ENCODE measurements around the gene ACP4.

The ACP4 gene

GRCh38 chr19:50793558-50794065 is 3.4 kb downstream of the ACP4 start:
- Histone ChIP-seq H3K4me1 (ENCODE audit: control insufficient read depth, insufficient read depth, low read length) (no peaks in the 10 kb centered on the region), H3K4me2 (ENCODE audit: low read length) (no peak overlapping the region), H3K9ac (ENCODE audit: low read depth, low read length) (no peak overlapping the region), H3K27me3 (ENCODE audit: control insufficient read depth, insufficient read depth, low read length) (no peaks in the 10 kb centered on the region), H3K36me3 (ENCODE audit: insufficient read depth, low read length) (peaks cover 24% of the 10 kb centered on the region), H3K9me3 (replicated peaks; ENCODE audit: low read length) (no peaks in the 10 kb centered on the region), H3K4me3 (ENCODE audit: low read length) (no peak overlapping the region)

- Histone ChIP-seq H3K4me2 (ENCODE audit: low read length) (no peak overlapping the region), H3K27me3 (ENCODE audit: control insufficient read depth, insufficient read depth, low read length) (no peaks in the 10 kb centered on the region), H3K4me1 (ENCODE audit: control insufficient read depth, insufficient read depth, low read length) (no peaks in the 10 kb centered on the region), H3K4me3 (ENCODE audit: low read length) (no peak overlapping the region), H3K9ac (ENCODE audit: low read depth, low read length) (no peak overlapping the region), H3K9me3 (replicated peaks; ENCODE audit: low read length) (no peaks in the 10 kb centered on the region), H3K36me3 (ENCODE audit: insufficient read depth, low read length) (peaks cover 30% of the 10 kb centered on the region)
Measured at GRCh38 chr19:50794074-50794875, 4.1 kb downstream of the ACP4 start.

GRCh38 chr19:50794876-50795663 is 4.9 kb downstream of the ACP4 start:
- Histone ChIP-seq H3K36me3 (ENCODE audit: insufficient read depth, low read length) (peaks cover 36% of the 10 kb centered on the region), H3K27me3 (ENCODE audit: control insufficient read depth, insufficient read depth, low read length) (no peaks in the 10 kb centered on the region), H3K4me2 (ENCODE audit: low read length) (no peak overlapping the region), H3K4me1 (ENCODE audit: control insufficient read depth, insufficient read depth, low read length) (no peaks in the 10 kb centered on the region), H3K9ac (ENCODE audit: low read depth, low read length) (no peak overlapping the region), H3K4me3 (ENCODE audit: low read length) (no peak overlapping the region), H3K9me3 (replicated peaks; ENCODE audit: low read length) (no peaks in the 10 kb centered on the region)

DNA sequence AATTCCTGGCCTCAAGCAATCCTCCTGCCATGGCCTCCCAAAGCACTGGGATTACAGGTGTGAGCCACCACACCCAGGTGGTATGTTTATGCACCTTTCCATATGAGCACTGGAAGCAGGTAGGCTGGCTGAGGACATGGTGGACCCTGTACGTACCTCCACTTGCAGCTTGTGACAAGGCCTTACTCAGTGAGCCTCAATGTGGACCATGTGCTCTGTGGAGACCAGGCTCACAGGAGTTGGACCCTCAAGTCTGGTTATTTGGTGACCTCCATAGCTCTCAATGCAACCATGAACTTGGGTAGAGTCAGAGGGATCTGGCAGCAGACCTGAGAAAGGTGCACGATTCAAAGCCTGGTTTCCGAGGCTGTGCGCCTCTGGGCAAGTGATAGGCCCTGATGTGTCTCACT is 5.5 kb downstream of the ACP4 start:
- Histone ChIP-seq H3K4me3 (ENCODE audit: low read length) (no peak overlapping the region), H3K36me3 (ENCODE audit: insufficient read depth, low read length) (peaks cover 38% of the 10 kb centered on the region), H3K4me2 (ENCODE audit: low read length) (no peak overlapping the region), H3K9ac (ENCODE audit: low read depth, low read length) (no peak overlapping the region), H3K4me1 (ENCODE audit: control insufficient read depth, insufficient read depth, low read length) (no peaks in the 10 kb centered on the region), H3K27me3 (ENCODE audit: control insufficient read depth, insufficient read depth, low read length) (no peaks in the 10 kb centered on the region), H3K9me3 (replicated peaks; ENCODE audit: low read length) (no peaks in the 10 kb centered on the region)

DNA sequence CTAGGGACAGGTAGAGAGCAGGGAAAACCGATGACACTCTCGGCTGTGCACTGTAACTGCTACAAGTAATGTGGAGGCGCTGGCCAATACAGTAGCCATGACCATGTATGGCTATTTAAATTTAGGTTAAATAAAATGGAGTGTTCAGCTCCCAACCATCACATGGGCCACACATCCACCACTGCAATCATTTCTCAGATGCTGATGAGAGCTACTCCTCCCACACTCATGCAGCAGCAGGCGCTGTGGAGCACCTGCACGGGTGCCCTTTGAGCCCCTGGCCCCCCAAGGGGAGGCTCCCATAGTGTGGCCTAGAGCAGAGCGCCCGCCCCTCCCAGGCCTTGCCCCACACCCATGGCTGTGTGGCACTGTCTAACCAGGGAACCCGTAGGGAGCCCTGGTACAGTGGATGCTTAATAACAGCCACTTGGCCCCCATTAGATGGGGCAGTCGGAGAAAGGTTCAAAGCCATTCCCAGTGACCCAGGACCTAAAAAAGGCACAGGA is 6.0 kb downstream of the ACP4 start:
- Histone ChIP-seq H3K4me2 (ENCODE audit: low read length) (no peak overlapping the region), H3K4me1 (ENCODE audit: control insufficient read depth, insufficient read depth, low read length) (no peaks in the 10 kb centered on the region), H3K4me3 (ENCODE audit: low read length) (no peak overlapping the region), H3K36me3 (ENCODE audit: insufficient read depth, low read length) (peaks cover 43% of the 10 kb centered on the region), H3K27me3 (ENCODE audit: control insufficient read depth, insufficient read depth, low read length) (no peaks in the 10 kb centered on the region), H3K9ac (ENCODE audit: low read depth, low read length) (no peak overlapping the region), H3K9me3 (replicated peaks; ENCODE audit: low read length) (no peaks in the 10 kb centered on the region)

- no peak overlapping the region for H3K4me3 ChIP-seq (ENCODE audit: low read length)
- no peaks in the 10 kb centered on the region for H3K9me3 ChIP-seq (replicated peaks; ENCODE audit: low read length)
- H3K9ac ChIP-seq (ENCODE audit: low read depth, low read length) = no peak overlapping the region
- no peaks in the 10 kb centered on the region for H3K27me3 ChIP-seq (ENCODE audit: control insufficient read depth, insufficient read depth, low read length)
- peaks cover 45% of the 10 kb centered on the region for H3K36me3 ChIP-seq (ENCODE audit: insufficient read depth, low read length)
- no peak overlapping the region for H3K4me2 ChIP-seq (ENCODE audit: low read length)
- H3K4me1 ChIP-seq (ENCODE audit: control insufficient read depth, insufficient read depth, low read length) = no peaks in the 10 kb centered on the region
Measured at GRCh38 chr19:50796634-50797428, 6.6 kb downstream of the ACP4 start.

DNA sequence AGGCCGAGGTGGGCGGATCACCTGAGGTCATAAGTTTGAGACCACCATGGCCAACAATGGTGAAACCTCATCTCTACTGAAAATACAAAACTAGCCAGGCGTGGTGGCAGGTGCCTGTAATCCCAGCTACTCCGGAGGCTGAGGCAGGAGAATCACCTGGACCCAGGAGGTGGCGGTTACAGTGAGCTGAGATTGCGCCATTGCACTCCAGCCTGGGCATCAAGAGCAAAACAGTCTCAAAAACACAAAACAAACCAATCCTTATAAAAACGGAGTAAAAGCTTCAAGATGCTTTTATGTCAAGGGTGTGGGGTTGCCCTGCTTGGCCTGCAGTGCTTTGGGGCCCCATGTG is 7.2 kb downstream of the ACP4 start:
- peaks cover 5% of the 10 kb centered on the region for H3K4me1 ChIP-seq (ENCODE audit: control insufficient read depth, insufficient read depth, low read length)
- no peak overlapping the region for H3K4me3 ChIP-seq (ENCODE audit: low read length)
- no peak overlapping the region for H3K4me2 ChIP-seq (ENCODE audit: low read length)
- peaks cover 50% of the 10 kb centered on the region for H3K36me3 ChIP-seq (ENCODE audit: insufficient read depth, low read length)
- H3K9me3 ChIP-seq (replicated peaks; ENCODE audit: low read length) = no peaks in the 10 kb centered on the region
- no peak overlapping the region for H3K9ac ChIP-seq (ENCODE audit: low read depth, low read length)
- no peaks in the 10 kb centered on the region for H3K27me3 ChIP-seq (ENCODE audit: control insufficient read depth, insufficient read depth, low read length)

- Histone ChIP-seq H3K36me3 (ENCODE audit: insufficient read depth, low read length) (peaks cover 50% of the 10 kb centered on the region), H3K9ac (ENCODE audit: low read depth, low read length) (no peak overlapping the region), H3K27me3 (ENCODE audit: control insufficient read depth, insufficient read depth, low read length) (no peaks in the 10 kb centered on the region), H3K9me3 (replicated peaks; ENCODE audit: low read length) (no peaks in the 10 kb centered on the region), H3K4me3 (ENCODE audit: low read length) (no peak overlapping the region), H3K4me1 (ENCODE audit: control insufficient read depth, insufficient read depth, low read length) (peaks cover 11% of the 10 kb centered on the region), H3K4me2 (ENCODE audit: low read length) (no peak overlapping the region)
Measured at GRCh38 chr19:50797781-50798658, 7.8 kb downstream of the ACP4 start.

DNA sequence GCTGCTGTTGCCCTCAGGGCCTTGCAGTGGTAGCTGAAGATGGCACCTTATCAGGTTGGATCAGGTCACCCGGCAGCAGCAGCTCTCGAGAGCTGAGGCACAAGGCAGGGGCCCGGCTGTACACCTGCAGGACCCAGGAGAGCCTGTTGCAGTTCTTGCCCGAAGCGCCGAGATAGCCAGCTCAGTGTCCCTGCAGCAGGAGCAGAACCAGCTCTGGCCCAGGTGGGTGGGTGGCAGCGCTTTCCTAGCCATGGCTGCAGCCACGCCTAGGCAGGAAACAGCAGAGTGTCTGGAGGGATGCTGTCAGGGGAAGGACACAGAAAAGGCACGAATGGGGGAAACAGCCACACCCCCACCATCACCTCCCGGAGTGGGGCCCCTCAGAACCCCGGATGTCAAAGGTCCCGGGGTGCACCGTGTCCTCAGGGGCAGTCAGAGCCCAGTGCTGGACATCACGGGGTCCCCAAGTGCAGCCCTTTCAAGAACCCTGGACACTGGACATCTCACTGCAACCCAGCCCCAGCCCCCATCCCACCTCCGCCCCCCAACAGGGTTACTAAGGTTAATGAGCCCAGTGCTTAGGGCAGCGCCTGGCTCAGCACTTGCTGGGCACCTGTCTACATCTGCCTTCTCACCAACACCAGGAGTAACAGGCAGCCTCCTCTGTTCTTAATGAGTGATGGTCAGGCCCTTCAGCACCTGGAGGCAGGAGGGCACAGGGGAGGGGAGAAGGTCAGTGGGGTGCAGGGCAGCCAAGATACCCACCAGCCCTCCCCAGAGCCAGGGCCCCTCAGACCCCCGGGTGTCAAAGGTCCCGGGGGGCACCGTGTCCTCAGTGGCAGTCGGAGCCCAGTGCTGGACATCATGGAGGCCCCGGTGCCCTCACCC is 8.7 kb downstream of the ACP4 start:
- Histone ChIP-seq H3K4me1 (ENCODE audit: control insufficient read depth, insufficient read depth, low read length) (peaks cover 13% of the 10 kb centered on the region), H3K4me2 (ENCODE audit: low read length) (no peak overlapping the region), H3K9ac (ENCODE audit: low read depth, low read length) (no peak overlapping the region), H3K36me3 (ENCODE audit: insufficient read depth, low read length) (peaks cover 53% of the 10 kb centered on the region), H3K27me3 (ENCODE audit: control insufficient read depth, insufficient read depth, low read length) (no peaks in the 10 kb centered on the region), H3K9me3 (replicated peaks; ENCODE audit: low read length) (no peaks in the 10 kb centered on the region), H3K4me3 (ENCODE audit: low read length) (no peak overlapping the region)

GRCh38 chr19:50799547-50799851 is 9.3 kb downstream of the ACP4 start:
- no peak overlapping the region for H3K9ac ChIP-seq (ENCODE audit: low read depth, low read length)
- no peak overlapping the region for H3K4me2 ChIP-seq (ENCODE audit: low read length)
- no peaks in the 10 kb centered on the region for H3K9me3 ChIP-seq (replicated peaks; ENCODE audit: low read length)
- H3K4me3 ChIP-seq (ENCODE audit: low read length) = no peak overlapping the region
- peaks cover 53% of the 10 kb centered on the region for H3K36me3 ChIP-seq (ENCODE audit: insufficient read depth, low read length)
- H3K4me1 ChIP-seq (ENCODE audit: control insufficient read depth, insufficient read depth, low read length) = peaks cover 13% of the 10 kb centered on the region
- no peaks in the 10 kb centered on the region for H3K27me3 ChIP-seq (ENCODE audit: control insufficient read depth, insufficient read depth, low read length)

All from skeletal muscle satellite cell (primary cell).